GM12875 (cell line): Measurements from ENCODE around the gene ANKS1B.
"Not testable (repeated sequence)": the region's sequence is repeated elsewhere in the genome, so short reads cannot be mapped to it uniquely, and the experiment has no call there.

ENCODE experiments used
- H3K4me3 ChIP-seq: one replicate; pipeline ENCODE4 v1.5.1; 2011; ENCODE audit warnings: low read depth, low read length, control low read depth
- CTCF ChIP-seq: IDR thresholded peaks from 2 replicates; pipeline ENCODE4 v1.5.1; 2011; ENCODE audit warnings: low read depth, mild to moderate bottlenecking, control low read depth, inconsistent platforms, low read length, moderate library complexity, borderline replicate concordance; ENCODE audit not compliant: insufficient read depth

Gene ANKS1B

GRCh38 chr12:99250091-99250490 is 734.6 kb downstream of the ANKS1B start:
- no peak overlapping the region for H3K4me3 ChIP-seq
- no peak for TF ChIP-seq CTCF

DNA sequence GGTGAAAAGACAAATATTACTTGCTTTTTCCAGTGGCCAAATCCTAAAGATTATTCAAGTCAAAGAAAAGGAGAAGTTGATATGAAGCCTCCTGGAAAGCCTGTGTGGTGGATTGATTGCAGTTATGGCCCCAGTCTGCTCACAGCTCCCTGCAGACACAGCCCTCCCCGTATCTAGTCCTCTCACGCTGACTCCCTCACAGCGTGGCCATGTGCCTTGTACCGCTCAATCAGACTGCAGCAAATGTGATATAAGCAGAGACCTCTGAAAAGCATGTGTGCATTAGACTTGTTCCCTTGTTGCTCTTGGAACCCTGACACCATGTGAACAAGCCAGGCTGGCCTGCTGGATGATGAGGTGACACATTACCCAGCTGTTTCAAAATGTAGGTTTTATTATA is 735.2 kb downstream of the ANKS1B start:
- H3K4me3 ChIP-seq = no peak overlapping the region

GRCh38 chr12:99237907-99238538 is 746.7 kb downstream of the ANKS1B start:
- not testable (repeated sequence) for H3K4me3 ChIP-seq

More for the DNA sequence above, 735.2 kb downstream of the ANKS1B start:
- TF ChIP-seq CTCF = no peak

- H3K4me3 ChIP-seq = no peak overlapping the region
- no peak for TF ChIP-seq CTCF
These were observed 749.4 kb downstream of the ANKS1B start for GRCh38 chr12:99235381-99235780.

GRCh38 chr12:99234702-99235101 is 750.0 kb downstream of the ANKS1B start:
- no peak overlapping the region for H3K4me3 ChIP-seq
- TF ChIP-seq CTCF = no peak

GRCh38 chr12:99232324-99232723 is 752.4 kb downstream of the ANKS1B start:
- no peak for TF ChIP-seq CTCF
- no peak overlapping the region for H3K4me3 ChIP-seq

DNA sequence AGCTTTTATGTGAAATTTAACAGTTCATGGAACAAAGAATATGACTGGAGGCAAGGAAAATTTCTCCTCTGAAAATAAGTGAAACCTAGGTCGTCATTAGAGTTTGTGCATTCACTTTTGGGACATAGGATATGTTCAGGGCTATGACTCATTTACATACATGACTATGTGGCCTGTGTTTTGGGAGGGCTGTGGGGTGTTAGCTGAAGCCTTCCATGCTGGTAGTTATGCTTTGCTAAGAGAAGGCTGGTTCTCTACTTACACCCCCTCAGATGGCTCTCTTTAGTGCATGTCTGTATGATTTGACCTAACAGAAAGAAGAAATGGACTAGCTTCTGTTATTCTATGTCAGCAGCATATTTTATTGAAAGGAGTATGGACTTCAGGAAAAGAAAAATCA is 753.7 kb downstream of the ANKS1B start:
- no peak overlapping the region for H3K4me3 ChIP-seq
- no peak for TF ChIP-seq CTCF

DNA sequence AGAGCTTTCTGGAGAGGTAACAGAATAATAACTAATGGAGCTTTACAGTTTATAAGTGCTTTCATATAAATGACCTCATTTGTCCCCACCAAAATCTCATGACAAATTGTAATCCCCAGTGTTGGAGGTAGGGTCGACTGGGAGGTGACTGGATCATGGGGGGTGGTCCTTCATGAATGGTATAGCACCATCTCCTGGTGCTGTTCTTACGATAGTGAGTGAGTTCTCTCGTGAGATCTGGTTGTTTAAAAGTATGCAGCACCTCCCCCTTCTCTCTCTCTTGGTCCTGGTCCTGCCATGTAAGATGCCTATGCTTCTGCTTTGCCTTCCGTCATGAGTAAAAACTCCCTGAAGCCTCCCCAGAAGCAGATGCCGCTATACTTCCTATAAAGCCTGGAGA is 760.5 kb downstream of the ANKS1B start:
- H3K4me3 ChIP-seq = no peak overlapping the region
- no peak for TF ChIP-seq CTCF
